Measurements from ENCODE around the gene URI1. TPM values are rescaled to one million over a fixed set of nuclear protein-coding genes. Genes with fewer than 3 reads are reported as not detected.
"Not testable (repeated sequence)": the region's sequence is repeated elsewhere in the genome, so short reads cannot be mapped to it uniquely, and the experiment has no call there.

Gene URI1
- total RNA-seq, 2 donors from 2014 or later, result 53.9 to 61.5 TPM

DNA sequence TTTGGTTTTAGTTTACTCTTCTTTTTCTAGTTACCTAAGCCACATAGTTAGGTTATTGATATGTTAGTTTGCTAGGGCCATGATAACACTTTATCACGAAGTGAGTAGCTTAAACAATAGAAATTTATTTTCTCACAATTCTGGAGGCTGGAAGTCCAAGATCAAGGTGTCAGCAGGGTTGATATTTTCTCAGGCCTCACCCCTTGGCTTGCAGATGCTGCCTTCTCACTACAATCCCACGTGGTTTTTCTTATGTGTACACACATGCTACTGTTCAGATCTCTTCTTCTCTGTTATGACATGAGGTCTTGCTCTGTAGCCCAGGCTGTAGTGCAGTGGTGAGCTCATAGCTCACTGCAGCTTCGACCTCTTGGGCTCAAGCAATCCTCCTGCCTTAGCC, 7.8 kb upstream of the URI1 start:
- H3K36me3 Mint-ChIP-seq, result peaks cover 0 to 27% of the 10 kb centered on the region in 2 donors
- ATAC-seq (no peak), DNase-seq (ENCODE audit: low spot score in 2 of 2) (no peak)
- H3K27ac Mint-ChIP-seq, result no peak overlapping the region
- H3K9me3 Mint-ChIP-seq, result peaks cover 11 to 25% of the 10 kb centered on the region in 2 donors

DNA sequence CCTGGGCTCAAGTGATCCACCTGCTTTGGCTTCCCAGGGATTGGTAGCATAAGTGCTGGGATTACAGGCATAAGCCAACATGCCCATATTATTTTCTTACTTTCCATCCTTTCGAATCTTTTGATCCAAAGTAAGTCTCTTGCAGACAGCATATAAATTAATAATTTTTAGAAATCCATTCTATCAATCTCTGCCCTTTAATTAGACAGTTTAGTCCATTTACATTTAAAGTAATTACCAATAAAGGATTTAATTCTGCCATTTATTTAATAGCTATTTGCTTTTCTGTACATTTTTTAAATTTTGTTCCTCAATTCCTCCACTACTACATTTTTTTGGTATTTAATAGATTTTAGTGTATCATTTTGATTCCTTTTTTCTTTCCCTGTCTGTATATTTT, 7.3 kb upstream of the URI1 start:
- peaks cover 0 to 27% of the 10 kb centered on the region in 2 donors for H3K36me3 Mint-ChIP-seq
- ATAC-seq, result no peak
- no peak for DNase-seq (ENCODE audit: low spot score in 2 of 2)
- H3K27ac Mint-ChIP-seq, result no peak overlapping the region
- peaks cover 11 to 30% of the 10 kb centered on the region in 2 donors for H3K9me3 Mint-ChIP-seq

DNA sequence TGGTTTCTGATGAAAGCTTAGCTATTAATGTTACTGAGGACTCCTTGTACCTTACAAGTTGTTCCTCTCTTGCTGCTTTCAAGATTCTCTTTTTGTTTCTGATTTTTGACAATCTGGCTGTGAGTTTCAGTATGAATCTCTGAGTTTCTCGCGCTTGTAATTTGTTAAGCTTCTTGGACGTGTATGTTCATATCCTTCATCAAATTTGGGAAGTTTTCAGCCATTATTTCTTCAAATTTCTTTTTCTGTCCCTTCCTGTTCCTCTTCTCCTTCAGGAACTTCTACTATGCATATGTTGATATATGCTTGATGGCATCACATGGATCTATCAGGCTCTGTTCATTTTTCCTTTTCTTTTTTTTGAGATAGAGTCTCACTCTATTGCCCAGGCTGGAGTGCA, 5.6 kb upstream of the URI1 start:
- Mint-ChIP-seq H3K9me3 (peaks cover 11 to 32% of the 10 kb centered on the region in 2 donors), H3K27ac (no peak overlapping the region), H3K36me3 (peaks cover 0 to 27% of the 10 kb centered on the region in 2 donors)
- DNase-seq (ENCODE audit: low spot score in 2 of 2), result no peak
- no peak for ATAC-seq

DNA sequence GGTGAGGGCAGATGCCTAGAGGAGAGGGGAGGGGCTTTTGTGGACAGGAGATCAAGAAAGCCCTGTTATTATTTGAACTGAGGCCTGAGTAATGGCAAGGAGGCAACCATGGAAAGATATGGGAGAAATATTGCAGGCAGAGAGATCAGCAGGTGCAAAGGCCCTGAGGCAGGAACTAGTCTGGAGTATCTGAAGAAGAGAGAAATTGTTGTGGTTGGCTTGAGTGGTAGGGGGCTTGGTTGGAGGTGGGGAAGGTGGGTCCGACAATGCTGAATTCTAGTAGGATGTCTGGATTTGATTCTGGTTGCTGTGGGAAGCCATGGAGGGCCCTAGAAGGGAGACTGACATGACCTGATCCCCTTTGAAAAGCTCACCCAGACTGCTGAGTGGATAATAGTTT, 2.4 kb upstream of the URI1 start:
- no peak for DNase-seq (ENCODE audit: low spot score in 2 of 2)
- H3K27ac Mint-ChIP-seq, result no peak overlapping the region
- peaks cover 0 to 39% of the 10 kb centered on the region in 2 donors for H3K36me3 Mint-ChIP-seq
- H3K9me3 Mint-ChIP-seq, result peaks cover 7 to 32% of the 10 kb centered on the region in 2 donors
- no peak for ATAC-seq

DNA sequence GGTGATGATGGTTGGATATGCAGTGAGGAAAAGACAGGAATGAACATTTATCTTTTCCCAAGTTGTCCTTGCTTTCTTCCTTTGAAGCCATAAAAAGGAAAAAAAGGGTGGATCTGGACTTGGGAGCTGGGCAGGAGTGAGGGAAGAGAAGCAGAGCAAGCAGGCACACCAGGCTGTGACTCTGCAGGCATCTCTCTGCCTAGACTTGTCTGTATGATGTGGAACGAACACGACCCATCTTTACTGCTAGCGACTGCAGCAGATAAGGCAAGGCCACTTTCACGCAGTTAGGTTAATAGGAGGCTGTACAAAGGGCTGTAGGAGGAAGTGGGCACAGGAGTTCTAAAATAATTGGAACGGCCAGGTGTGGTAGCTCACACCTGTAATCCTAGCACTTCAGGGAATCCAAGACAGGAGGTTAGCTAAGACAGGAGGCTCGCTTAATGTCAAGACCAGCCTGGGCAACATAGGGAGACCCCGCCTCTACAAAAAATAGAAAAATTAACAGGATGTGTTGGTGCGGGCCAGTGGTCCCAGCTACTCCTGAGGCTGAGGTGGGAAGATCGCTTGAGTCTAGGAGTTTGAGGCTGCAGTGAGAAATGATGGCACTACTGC, 961 bp upstream of the URI1 start:
- DNase-seq (ENCODE audit: low spot score in 2 of 2) (no peak), ATAC-seq (no peak)
- Mint-ChIP-seq H3K36me3 (peaks cover 0 to 27% of the 10 kb centered on the region in 2 donors), H3K9me3 (peaks cover 3 to 24% of the 10 kb centered on the region in 2 donors), H3K27ac (no peak overlapping the region)

DNA sequence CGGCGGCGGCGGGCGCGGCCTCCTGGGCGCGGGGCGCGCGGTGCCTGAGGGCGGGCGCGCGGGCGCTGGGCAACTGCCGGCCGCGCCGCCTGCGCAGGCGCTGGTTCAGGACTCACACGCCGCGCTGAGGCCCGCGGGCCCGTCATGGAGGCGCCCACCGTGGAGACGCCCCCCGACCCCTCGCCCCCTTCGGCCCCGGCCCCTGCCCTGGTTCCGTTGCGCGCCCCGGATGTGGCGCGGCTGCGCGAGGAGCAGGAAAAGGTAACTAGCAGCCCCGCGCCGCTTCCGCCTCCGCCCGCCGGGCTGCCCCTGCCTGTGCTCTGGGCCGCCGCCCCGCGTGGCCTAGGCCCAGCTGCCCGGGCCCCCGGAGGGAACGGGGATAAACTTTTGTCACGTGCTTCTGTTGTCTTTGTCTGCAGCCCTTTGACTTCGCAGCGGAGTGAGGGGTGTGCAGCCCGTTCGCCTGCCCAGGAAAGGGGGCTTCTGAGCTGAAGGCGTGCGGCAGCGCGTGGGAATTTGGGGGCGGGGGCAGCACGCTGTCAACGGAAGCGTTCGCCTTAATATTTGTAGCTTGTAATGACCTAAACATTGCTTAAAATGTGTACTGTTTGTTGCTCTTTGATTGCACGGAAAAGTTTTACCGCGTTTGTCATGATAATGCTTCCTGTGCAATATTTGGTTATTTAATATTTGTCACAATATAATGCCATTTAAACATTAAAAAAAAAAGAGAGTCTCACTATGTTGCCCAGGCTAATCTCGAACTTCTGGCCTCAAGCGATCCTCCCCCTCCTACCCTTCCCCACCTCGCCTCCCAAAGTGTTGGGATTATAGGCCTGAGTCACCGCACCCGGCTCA, 594 bp downstream of the URI1 start:
- peaks cover 1 to 11% of the 10 kb centered on the region in 2 donors for H3K9me3 Mint-ChIP-seq
- peak; percentile 80 to 82 for ATAC-seq
- H3K27ac Mint-ChIP-seq, result peak overlapping the region; percentile 75 to 97
- DNase-seq (ENCODE audit: low spot score in 2 of 2), result peak; percentile 78 to 82
- peaks cover 2 to 14% of the 10 kb centered on the region in 2 donors for H3K36me3 Mint-ChIP-seq

DNA sequence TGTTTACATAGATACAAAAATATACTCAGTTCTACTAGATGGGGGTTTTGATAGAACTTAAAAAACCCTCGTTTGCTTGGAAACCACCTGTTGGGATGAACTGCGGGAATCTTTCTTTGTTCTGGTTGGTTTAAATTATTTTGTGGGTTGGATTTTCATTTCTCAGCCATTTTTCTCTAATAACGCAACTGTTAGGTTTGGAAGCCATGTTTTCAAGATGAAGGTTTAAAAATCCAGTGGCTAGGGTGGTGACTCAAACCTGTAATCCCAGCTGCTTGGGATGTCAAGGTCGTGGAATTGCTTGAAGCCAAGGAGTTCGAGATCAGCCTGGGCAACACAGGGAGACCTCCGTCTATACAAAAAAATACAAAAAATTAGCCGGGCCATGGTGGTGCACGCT, 1.6 kb downstream of the URI1 start:
- ATAC-seq, result no peak
- no peak for DNase-seq (ENCODE audit: low spot score in 2 of 2)
- H3K36me3 Mint-ChIP-seq, result peaks cover 8 to 21% of the 10 kb centered on the region in 2 donors
- peaks cover 6 to 7% of the 10 kb centered on the region in 2 donors for H3K9me3 Mint-ChIP-seq
- peak overlapping the region; percentile 75 to 97 for H3K27ac Mint-ChIP-seq

DNA sequence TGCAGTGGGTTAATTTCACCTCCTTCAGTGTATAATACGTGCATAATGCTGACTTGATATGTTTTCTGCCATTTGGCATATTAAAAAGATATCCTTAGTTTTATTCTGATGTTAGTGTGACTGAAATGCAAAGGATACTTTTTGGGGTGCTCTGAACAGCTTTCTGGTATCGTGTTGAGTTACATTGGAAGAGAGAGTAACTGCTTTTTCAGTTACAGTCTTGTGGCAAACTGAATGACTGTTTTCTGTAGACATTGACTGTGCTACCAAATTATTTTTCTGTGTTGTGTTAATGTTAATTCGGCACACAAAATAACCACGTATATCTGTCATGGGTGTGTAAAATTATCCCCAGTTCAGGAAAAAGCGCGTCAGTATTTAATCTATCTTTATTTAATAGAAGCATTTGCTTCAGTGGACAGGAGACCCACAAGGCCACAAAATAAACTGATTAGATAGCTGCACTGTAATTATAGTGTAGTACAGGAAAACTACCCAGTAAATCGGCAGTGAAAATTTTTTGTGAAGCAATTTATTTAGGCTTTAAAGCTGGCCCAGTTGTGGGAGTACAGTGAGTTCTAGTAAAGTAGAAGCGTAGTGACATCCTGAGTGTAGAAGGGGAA, 2.5 kb downstream of the URI1 start:
- no peak for DNase-seq (ENCODE audit: low spot score in 2 of 2)
- Mint-ChIP-seq H3K36me3 (peaks cover 8 to 21% of the 10 kb centered on the region in 2 donors), H3K9me3 (peaks cover 5 to 7% of the 10 kb centered on the region in 2 donors), H3K27ac (peak overlapping the region; percentile 75 to 89)
- peak in 1 of 2 donors; percentile 28 for ATAC-seq

DNA sequence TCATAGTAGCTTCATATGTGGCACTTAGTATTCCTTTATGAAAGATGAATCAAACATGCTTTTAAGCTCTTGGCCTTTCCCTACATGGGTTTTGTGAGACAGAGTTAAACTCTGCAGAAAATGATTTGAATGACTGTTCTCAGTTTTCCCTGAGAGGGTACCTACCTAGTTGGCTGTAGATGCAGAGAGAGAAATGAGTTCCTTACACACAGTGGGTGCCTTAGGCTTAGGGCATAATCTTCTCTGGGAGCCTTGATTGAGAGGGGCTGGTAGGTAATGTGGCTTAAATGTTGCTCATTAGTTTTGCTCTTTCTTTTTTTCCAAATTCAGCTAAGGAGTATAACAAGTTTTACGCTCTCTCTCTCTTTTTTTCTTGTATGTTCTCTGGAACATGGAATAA, 3.0 kb downstream of the URI1 start:
- Mint-ChIP-seq H3K9me3 (peaks cover 0 to 7% of the 10 kb centered on the region in 2 donors), H3K27ac (peak overlapping the region; percentile 75 to 91), H3K36me3 (peaks cover 8 to 24% of the 10 kb centered on the region in 2 donors)
- DNase-seq (ENCODE audit: low spot score in 2 of 2), result no peak
- peak; percentile 16 to 21 for ATAC-seq

DNA sequence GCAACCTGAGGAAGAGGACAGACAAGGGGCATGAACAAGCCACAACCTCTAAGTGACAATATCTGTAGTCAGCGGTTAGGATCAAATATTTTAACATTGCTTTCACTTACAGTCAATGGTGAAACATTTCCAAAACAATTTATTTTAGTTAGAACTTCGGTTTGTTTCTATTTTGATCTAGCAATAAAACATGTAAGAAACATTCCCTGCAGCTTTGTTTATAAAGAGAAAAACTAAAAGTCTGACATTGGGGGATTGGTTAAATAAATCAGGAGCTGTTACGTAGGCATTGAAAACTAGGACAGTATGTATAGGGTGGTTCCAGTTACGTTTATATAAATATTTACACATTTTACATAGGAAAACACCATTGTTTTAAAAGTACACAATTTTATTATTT, 3.4 kb downstream of the URI1 start:
- ATAC-seq (no peak), DNase-seq (ENCODE audit: low spot score in 2 of 2) (no peak)
- peak overlapping the region; percentile 75 to 91 for H3K27ac Mint-ChIP-seq
- H3K36me3 Mint-ChIP-seq, result peaks cover 10 to 28% of the 10 kb centered on the region in 2 donors
- H3K9me3 Mint-ChIP-seq, result peaks cover 0 to 7% of the 10 kb centered on the region in 2 donors

DNA sequence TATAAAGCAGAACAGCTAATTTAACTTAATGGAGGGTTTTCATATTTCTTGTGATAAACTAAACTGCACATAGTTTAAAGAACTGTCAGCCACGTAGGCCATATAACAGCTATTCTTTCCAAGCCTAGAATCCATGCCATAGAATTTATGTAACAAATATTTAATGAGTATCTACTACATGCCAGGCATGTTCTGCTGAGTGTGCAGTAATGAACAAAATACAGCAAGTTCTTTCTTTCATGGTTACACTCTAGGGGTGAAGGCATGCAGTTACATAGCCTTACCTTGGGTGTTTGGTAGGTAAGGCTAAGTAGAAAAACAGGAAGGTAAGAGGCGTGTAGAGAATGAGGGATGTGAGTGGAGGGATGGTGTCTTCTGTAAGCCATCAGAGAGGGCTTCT, 4.6 kb downstream of the URI1 start:
- Mint-ChIP-seq H3K27ac (peak overlapping the region; percentile 0 to 96), H3K9me3 (peaks cover 0 to 7% of the 10 kb centered on the region in 2 donors), H3K36me3 (peaks cover 14 to 39% of the 10 kb centered on the region in 2 donors)
- no peak for ATAC-seq
- DNase-seq (ENCODE audit: low spot score in 2 of 2), result no peak

DNA sequence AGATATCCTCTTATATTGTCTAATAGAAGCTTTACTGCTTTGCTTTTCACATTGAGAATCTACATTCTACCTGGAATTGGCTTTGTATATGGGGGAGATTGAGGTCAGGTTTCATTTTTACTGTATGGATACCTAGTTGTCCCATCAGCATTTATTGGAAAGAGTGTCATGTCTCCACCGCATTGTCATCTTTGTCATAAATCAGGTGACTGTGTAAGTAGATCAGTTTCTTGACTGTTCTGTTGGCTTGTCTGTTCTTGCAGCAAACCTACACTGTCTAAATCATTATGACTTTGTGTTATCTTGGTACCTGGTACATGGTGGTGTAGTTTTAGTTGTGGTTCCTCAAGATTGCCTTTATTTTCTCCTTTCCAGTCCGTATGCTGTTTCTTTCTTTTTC, 5.8 kb downstream of the URI1 start:
- ATAC-seq (peak; percentile 71 to 75), DNase-seq (ENCODE audit: low spot score in 2 of 2) (no peak)
- peaks cover 14 to 47% of the 10 kb centered on the region in 2 donors for H3K36me3 Mint-ChIP-seq
- peaks cover 0 to 7% of the 10 kb centered on the region in 2 donors for H3K9me3 Mint-ChIP-seq
- H3K27ac Mint-ChIP-seq, result peak overlapping the region; percentile 85 to 96

DNA sequence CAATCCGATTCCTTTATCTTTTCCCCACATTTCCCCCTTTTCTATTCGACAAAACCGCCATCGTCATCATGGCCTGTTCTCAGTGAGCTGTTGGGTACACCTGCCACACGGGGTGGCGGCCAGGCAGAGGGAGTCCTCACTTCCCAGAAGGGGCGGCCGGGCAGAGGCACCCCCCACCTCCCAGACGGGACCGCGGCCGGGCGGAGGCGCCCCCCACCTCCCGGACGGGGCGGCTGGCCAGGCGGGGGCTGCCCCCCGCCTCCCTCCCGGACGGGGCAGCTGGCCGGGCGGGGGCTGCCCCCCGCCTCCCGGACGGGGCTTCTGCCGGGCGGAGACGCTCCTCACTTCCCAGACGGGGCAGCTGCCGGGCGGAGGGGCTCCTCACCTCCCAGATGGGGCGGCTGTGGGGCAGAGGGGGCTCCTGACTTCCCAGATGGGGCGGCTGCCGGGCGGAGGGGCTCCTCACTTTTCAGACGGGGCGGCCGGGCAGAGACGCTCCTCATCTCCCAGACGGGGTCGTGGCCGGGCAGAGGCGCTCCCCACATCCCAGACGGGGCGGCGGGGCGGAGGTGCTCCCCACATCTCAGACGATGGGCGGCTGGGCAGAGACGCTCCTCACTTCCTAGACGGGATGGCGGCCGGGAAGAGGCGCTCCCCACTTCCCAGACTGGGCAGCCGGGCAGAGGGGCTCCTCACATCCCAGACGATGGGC, 6.9 kb downstream of the URI1 start:
- DNase-seq (ENCODE audit: low spot score in 2 of 2); H3K27ac Mint-ChIP-seq; H3K9me3 Mint-ChIP-seq; ATAC-seq: not testable (repeated sequence)
- peaks cover 14 to 47% of the 10 kb centered on the region in 2 donors for H3K36me3 Mint-ChIP-seq

DNA sequence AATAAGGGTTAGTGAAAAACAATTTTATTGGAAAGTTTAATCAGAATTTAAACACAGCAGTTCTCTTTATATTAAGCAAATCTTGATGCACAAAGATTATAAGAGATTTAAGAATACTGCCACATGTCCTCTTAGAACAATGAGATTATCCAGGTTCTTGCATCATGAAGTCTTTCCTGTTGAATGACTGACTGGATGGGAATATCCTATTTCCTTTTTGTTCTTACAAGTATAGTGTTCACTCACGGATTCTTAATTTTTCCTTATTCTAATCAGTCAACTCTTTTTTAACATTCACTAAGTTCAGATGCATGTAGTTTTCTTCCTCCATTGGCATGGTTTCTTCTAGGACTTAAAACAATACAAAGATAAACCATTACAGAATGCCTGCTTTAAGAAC, 10.1 kb downstream of the URI1 start:
- DNase-seq (ENCODE audit: low spot score in 2 of 2) (no peak), ATAC-seq (no peak)
- Mint-ChIP-seq H3K36me3 (peaks cover 14 to 49% of the 10 kb centered on the region in 2 donors), H3K27ac (no peak overlapping the region), H3K9me3 (peaks cover 5 to 7% of the 10 kb centered on the region in 2 donors)

DNA sequence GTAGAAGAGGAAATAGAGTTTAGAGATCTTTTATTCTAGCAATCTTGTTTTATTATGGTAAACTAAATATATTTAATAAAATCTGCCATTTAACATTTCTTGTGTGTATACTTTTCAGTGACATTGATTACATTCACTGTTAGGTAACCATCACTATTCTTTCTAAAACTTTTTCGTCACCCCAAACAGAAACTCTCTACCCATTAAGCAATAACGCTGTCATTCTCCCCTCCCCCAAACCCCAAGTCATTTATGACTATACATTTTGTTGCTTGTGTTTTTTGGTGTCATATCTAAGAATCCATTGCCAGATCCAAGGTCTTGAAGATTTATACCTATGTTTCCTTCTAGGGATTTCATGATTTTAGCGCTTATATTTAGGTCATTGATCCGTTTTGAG, 10.6 kb downstream of the URI1 start:
- peaks cover 5 to 6% of the 10 kb centered on the region in 2 donors for H3K9me3 Mint-ChIP-seq
- ATAC-seq (peak in 1 of 2 donors; percentile 37), DNase-seq (ENCODE audit: low spot score in 2 of 2) (no peak)
- H3K36me3 Mint-ChIP-seq, result peaks cover 12 to 46% of the 10 kb centered on the region in 2 donors
- H3K27ac Mint-ChIP-seq, result no peak overlapping the region
